ENCODE data around the gene SPRING1.

The SPRING1 gene

GRCh38 chr12:116707751-116708150 is 30.1 kb downstream of the SPRING1 start:
- DNase-seq = no peak

- no peak for DNase-seq
These were observed 34.6 kb downstream of the SPRING1 start for GRCh38 chr12:116703214-116703795.

GRCh38 chr12:116701432-116701831 is 36.4 kb downstream of the SPRING1 start:
- no peak for DNase-seq

GRCh38 chr12:116700066-116700465 is 37.8 kb downstream of the SPRING1 start:
- DNase-seq = no peak

- DNase-seq = no peak
These were observed 39.3 kb downstream of the SPRING1 start for GRCh38 chr12:116698554-116699075.

- no peak for DNase-seq
These were observed 39.8 kb downstream of the SPRING1 start for GRCh38 chr12:116698116-116698515.

GRCh38 chr12:116697716-116698115 is 40.2 kb downstream of the SPRING1 start:
- no peak for DNase-seq

- no peak for DNase-seq
These were observed 40.6 kb downstream of the SPRING1 start for GRCh38 chr12:116697305-116697704.

GRCh38 chr12:116695464-116695725 is 42.5 kb downstream of the SPRING1 start:
- no peak for DNase-seq

- no peak for DNase-seq
These were observed 43.0 kb downstream of the SPRING1 start for GRCh38 chr12:116694653-116695463.

- no peak for DNase-seq
These were observed 44.3 kb downstream of the SPRING1 start for GRCh38 chr12:116693286-116694227.

GRCh38 chr12:116692605-116693004 is 45.3 kb downstream of the SPRING1 start:
- DNase-seq = no peak

- no peak for DNase-seq
These were observed 46.2 kb downstream of the SPRING1 start for GRCh38 chr12:116691636-116692035.

- no peak for DNase-seq
These were observed 46.7 kb downstream of the SPRING1 start for GRCh38 chr12:116691205-116691604.

GRCh38 chr12:116689979-116690744 is 47.7 kb downstream of the SPRING1 start:
- DNase-seq = no peak

- no peak for DNase-seq
These were observed 48.3 kb downstream of the SPRING1 start for GRCh38 chr12:116689521-116689920.
